CD14-positive monocyte (primary cell): ENCODE results near the gene DNAJC11. TPM values are rescaled to one million over a fixed set of nuclear protein-coding genes. Genes with fewer than 3 reads are reported as not detected.

ENCODE experiments used
- DNase-seq, 3 donors: peaks; one replicate each; pipeline ENCODE4 v3.0.0-alpha.2; 2011 to 2022
- H2AFZ ChIP-seq: 2 replicates; pipeline ENCODE4 v1.6.0; 2012; ENCODE audit warnings: mild to moderate bottlenecking, low read depth, low read length, inconsistent platforms; ENCODE audit not compliant: insufficient read depth, poor library complexity, severe bottlenecking
- H3K27ac ChIP-seq, 2 donors: 1 replicate in 1 of 2; 2 replicates in 1 of 2; pipeline ENCODE4 v1.5.1; 2012 to 2013; ENCODE audit warnings: low read length in 2 of 2, control low read depth in 1 of 2, inconsistent platforms in 1 of 2, low read depth in 1 of 2, mild to moderate bottlenecking in 1 of 2
- H3K27me3 ChIP-seq, 2 donors: one replicate each; pipeline versions ENCODE4 v1.6.0 to v1.6.1; 2011 to 2013; ENCODE audit warnings: low read length in 2 of 2; ENCODE audit not compliant: control insufficient read depth in 2 of 2, insufficient read depth in 2 of 2
- H3K36me3 ChIP-seq, 2 donors: replicated peaks in 1 of 2; 1 replicate in 1 of 2; 2 replicates in 1 of 2; pipeline versions ENCODE4 v1.5.1 to v1.6.1; 2012 to 2013; ENCODE audit warnings: low read length in 2 of 2, control low read depth in 1 of 2, inconsistent platforms in 1 of 2, mild to moderate bottlenecking in 1 of 2; ENCODE audit not compliant: insufficient read depth in 2 of 2, control insufficient read depth in 1 of 2
- H3K4me1 ChIP-seq, 2 donors: 1 replicate in 1 of 2; 2 replicates in 1 of 2; pipeline versions ENCODE4 v1.5.1 to v1.6.1; 2012 to 2013; ENCODE audit warnings: low read length in 2 of 2, control low read depth in 1 of 2, inconsistent platforms in 1 of 2, mild to moderate bottlenecking in 1 of 2, moderate library complexity in 1 of 2; ENCODE audit not compliant: insufficient read depth in 2 of 2, control insufficient read depth in 1 of 2
- H3K4me2 ChIP-seq: replicated peaks from 2 replicates; pipeline ENCODE3; 2012; ENCODE audit warnings: low read length, moderate library complexity, mild to moderate bottlenecking; ENCODE audit not compliant: poor library complexity, severe bottlenecking; ENCODE audit errors: extremely low read depth
- H3K4me3 ChIP-seq, 3 experiments: fragments of 200-600 bp in 1 of 3; sonication (generic) in 1 of 3; replicated peaks in 1 of 3; 1 replicate in 2 of 3; 2 replicates in 1 of 3; pipeline ENCODE4 v1.5.1; 2011 to 2013; ENCODE audit warnings: low read length in 3 of 3, mild to moderate bottlenecking in 3 of 3, control low read depth in 2 of 3, low read depth in 2 of 3, inconsistent platforms in 1 of 3, moderate library complexity in 1 of 3
- H3K79me2 ChIP-seq: 2 replicates; pipeline ENCODE4 v1.6.0; 2012; ENCODE audit warnings: mild to moderate bottlenecking, control low read depth, inconsistent platforms, low read length, moderate library complexity; ENCODE audit not compliant: insufficient read depth
- H3K9ac ChIP-seq: 2 replicates; pipeline ENCODE4 v1.6.0; 2017; ENCODE audit warnings: low read length, mild to moderate bottlenecking; ENCODE audit not compliant: insufficient read depth, poor library complexity, severe bottlenecking
- H3K9me3 ChIP-seq, 2 donors: replicated peaks in 1 of 2; 1 replicate in 1 of 2; 2 replicates in 1 of 2; pipeline versions ENCODE4 v1.5.1 to v1.6.1; 2012 to 2013; ENCODE audit warnings: low read length in 2 of 2, control low read depth in 1 of 2; ENCODE audit not compliant: control insufficient read depth in 1 of 2, insufficient read depth in 1 of 2
- H4K20me1 ChIP-seq: 2 replicates; pipeline ENCODE4 v1.6.0; 2012; ENCODE audit warnings: mild to moderate bottlenecking, low read length, control low read depth, moderate library complexity; ENCODE audit not compliant: insufficient read depth
- H3K27ac Mint-ChIP-seq, 7 donors: one replicate each; pipeline ENCODE4 v1.8.0; 2020; ENCODE audit warnings: mild to moderate bottlenecking in 7 of 7, mixed read lengths in 7 of 7, moderate library complexity in 6 of 7, inconsistent platforms in 2 of 7
- H3K27me3 Mint-ChIP-seq, 3 donors: one replicate each; pipeline ENCODE4 v1.8.0; 2021 to 2022; ENCODE audit warnings: low read depth in 3 of 3, mild to moderate bottlenecking in 3 of 3, mixed read lengths in 3 of 3, moderate library complexity in 3 of 3, inconsistent platforms in 1 of 3
- H3K36me3 Mint-ChIP-seq, 2 donors: one replicate each; pipeline ENCODE4 v1.8.0; 2020; ENCODE audit warnings: mixed read lengths in 2 of 2, inconsistent platforms in 1 of 2, mild to moderate bottlenecking in 1 of 2
- H3K4me1 Mint-ChIP-seq: one replicate; pipeline ENCODE4 v1.8.0; 2020; ENCODE audit warnings: mild to moderate bottlenecking, mixed read lengths
- H3K4me3 Mint-ChIP-seq, 2 donors: one replicate each; pipeline ENCODE4 v1.8.0; 2020; ENCODE audit warnings: mild to moderate bottlenecking in 2 of 2, mixed read lengths in 2 of 2, moderate library complexity in 1 of 2
- H3K9me3 Mint-ChIP-seq, 7 donors: one replicate each; pipeline ENCODE4 v1.8.0; 2020 to 2022; ENCODE audit warnings: mixed read lengths in 7 of 7, mild to moderate bottlenecking in 6 of 7, moderate library complexity in 6 of 7, inconsistent platforms in 2 of 7
- WGBS: methylation state at CpG from one replicate; pipeline ENCODE4 v1.1.5; 2013; ENCODE audit warnings: missing lambda C conversion rate; ENCODE audit not compliant: insufficient coverage; 5-methylcytosine and 5-hydroxymethylcytosine counted together
- intact Hi-C, 2 donors: fragments of 100-400 bp; cut with micrococcal nuclease; formaldehyde crosslinking; loops; one replicate each; pipeline versions ENCODE4 v1.15.0 to v1.15.1; 2023
- polyA plus RNA-seq, 3 donors: library from polyadenylated mRNA; depleted of rRNA in 1 of 3; unstranded in 2 of 3; stranded (reverse) in 1 of 3; fragments of 300-500 nt in 2 of 3; fragments of >200 nt in 1 of 3; fragmentation: Illumina TruSeq in 2 of 3; gene quantifications; 1 replicate in 2 of 3; 2 replicates in 1 of 3; pipeline ENCODE4 v1.2.3, GENCODE V29; 2012 to 2021
- TF ChIP-seq, protein P1 (sequence below): fragments of 200-600 bp; IDR thresholded peaks from one replicate; pipeline ENCODE4 v1.8.0; 2022; ENCODE audit warnings: antibody characterized with exemption, mild to moderate bottlenecking

The DNAJC11 gene
- polyA plus RNA-seq, 3 donors: 9.7 to 19.9 (median 15.8) TPM

GRCh38 chr1:6596886-6597776 lies 104.5 kb downstream of the DNAJC11 start:
- TF ChIP-seq, protein P1, sequence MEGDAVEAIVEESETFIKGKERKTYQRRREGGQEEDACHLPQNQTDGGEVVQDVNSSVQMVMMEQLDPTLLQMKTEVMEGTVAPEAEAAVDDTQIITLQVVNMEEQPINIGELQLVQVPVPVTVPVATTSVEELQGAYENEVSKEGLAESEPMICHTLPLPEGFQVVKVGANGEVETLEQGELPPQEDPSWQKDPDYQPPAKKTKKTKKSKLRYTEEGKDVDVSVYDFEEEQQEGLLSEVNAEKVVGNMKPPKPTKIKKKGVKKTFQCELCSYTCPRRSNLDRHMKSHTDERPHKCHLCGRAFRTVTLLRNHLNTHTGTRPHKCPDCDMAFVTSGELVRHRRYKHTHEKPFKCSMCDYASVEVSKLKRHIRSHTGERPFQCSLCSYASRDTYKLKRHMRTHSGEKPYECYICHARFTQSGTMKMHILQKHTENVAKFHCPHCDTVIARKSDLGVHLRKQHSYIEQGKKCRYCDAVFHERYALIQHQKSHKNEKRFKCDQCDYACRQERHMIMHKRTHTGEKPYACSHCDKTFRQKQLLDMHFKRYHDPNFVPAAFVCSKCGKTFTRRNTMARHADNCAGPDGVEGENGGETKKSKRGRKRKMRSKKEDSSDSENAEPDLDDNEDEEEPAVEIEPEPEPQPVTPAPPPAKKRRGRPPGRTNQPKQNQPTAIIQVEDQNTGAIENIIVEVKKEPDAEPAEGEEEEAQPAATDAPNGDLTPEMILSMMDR: no peak
- Histone ChIP-seq H3K4me3 (no peak overlapping the region), H3K4me1 (peaks cover 28 to 48% of the 10 kb centered on the region in 2 donors), H3K4me2 (no peak overlapping the region), H3K36me3 (peaks cover 57 to 61% of the 10 kb centered on the region in 2 donors), H3K9me3 (no peaks in the 10 kb centered on the region), H3K79me2 (peaks cover 72% of the 10 kb centered on the region), H3K27ac (peak overlapping the region in 1 of 2 donors; percentile 4), H3K9ac (no peak overlapping the region), H3K27me3 (no peaks in the 10 kb centered on the region), H2AFZ (no peak overlapping the region), H4K20me1 (peaks cover 98% of the 10 kb centered on the region)
- intact Hi-C loops: no loop called here
- DNase-seq: no peak
- Mint-ChIP-seq H3K9me3 (peaks cover 0 to 2% (median 0%) of the 10 kb centered on the region in 7 donors), H3K4me3 (no peak overlapping the region), H3K27ac (peak overlapping the region in 2 of 7 donors; percentile 37 to 50), H3K36me3 (peaks cover 52 to 75% of the 10 kb centered on the region in 2 donors), H3K27me3 (no peaks in the 10 kb centered on the region), H3K4me1 (peaks cover 37% of the 10 kb centered on the region)
- 96% methylated on average over 10 of the region's 15 CpGs for WGBS

DNA sequence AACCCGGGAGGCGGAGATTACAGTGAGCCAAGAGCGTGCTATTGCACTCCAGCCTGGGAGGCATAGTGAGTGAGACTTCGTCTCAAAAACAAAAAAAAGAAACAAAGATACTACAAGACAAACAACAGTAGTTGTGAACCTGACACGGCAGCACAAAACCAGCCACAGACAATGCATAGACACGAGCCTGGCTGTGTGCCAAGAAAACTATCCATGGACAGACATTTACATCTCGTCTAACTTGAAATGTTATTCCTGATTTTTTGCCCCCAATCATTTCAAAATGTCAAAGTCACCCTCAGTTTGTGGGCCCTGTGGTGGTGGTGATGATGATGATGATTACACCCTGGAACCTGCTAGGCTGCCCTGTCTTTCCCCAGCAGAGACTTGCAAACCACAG lies 105.3 kb downstream of the DNAJC11 start:
- H3K4me3 Mint-ChIP-seq: no peak overlapping the region
- H3K27ac Mint-ChIP-seq: no peak overlapping the region
- Histone ChIP-seq H3K27ac (no peak overlapping the region), H2AFZ (no peak overlapping the region), H3K79me2 (peaks cover 64% of the 10 kb centered on the region), H3K4me1 (peaks cover 34 to 51% of the 10 kb centered on the region in 2 donors), H3K4me2 (no peak overlapping the region), H3K9ac (no peak overlapping the region), H3K4me3 (no peak overlapping the region), H3K36me3 (peaks cover 62 to 66% of the 10 kb centered on the region in 2 donors), H3K27me3 (no peaks in the 10 kb centered on the region), H3K9me3 (no peaks in the 10 kb centered on the region), H4K20me1 (peaks cover 98% of the 10 kb centered on the region)
- peaks cover 52 to 75% of the 10 kb centered on the region in 2 donors for H3K36me3 Mint-ChIP-seq
- intact Hi-C loops: no loop called here
- peaks cover 0 to 2% (median 0%) of the 10 kb centered on the region in 7 donors for H3K9me3 Mint-ChIP-seq
- no peaks in the 10 kb centered on the region for H3K27me3 Mint-ChIP-seq
- TF ChIP-seq, protein P1: no peak
- no peak for DNase-seq
- peaks cover 44% of the 10 kb centered on the region for H3K4me1 Mint-ChIP-seq
- 62% methylated on average over 2 of the region's 7 CpGs for WGBS
